Memory B cell (primary cell): ENCODE results near the gene SYNGR2.
"Not testable (repeated sequence)": the region's sequence is repeated elsewhere in the genome, so short reads cannot be mapped to it uniquely, and the experiment has no call there.

Experiments used
- ATAC-seq: fragments of 150-1000 bp; cut with Tn5 transposase; 2 replicates; pipeline ENCODE4 v1.10.0; 2021; ENCODE audit warnings: low read depth, mild to moderate bottlenecking, moderate library complexity
- DNase-seq, 2 donors: peaks; one replicate each; pipeline ENCODE4 v3.0.0; 2022; ENCODE audit warnings: low spot score in 2 of 2
- H3K27ac Mint-ChIP-seq: one replicate; pipeline ENCODE4 v1.8.0; 2022; ENCODE audit warnings: mild to moderate bottlenecking, moderate library complexity, mixed read lengths
- H3K27me3 Mint-ChIP-seq: one replicate; pipeline ENCODE4 v1.8.0; 2022; ENCODE audit warnings: mixed read lengths
- H3K36me3 Mint-ChIP-seq: one replicate; pipeline ENCODE4 v1.8.0; 2022; ENCODE audit warnings: mild to moderate bottlenecking, mixed read lengths
- H3K4me1 Mint-ChIP-seq: one replicate; pipeline ENCODE4 v1.8.0; 2022; ENCODE audit warnings: mixed read lengths
- H3K4me3 Mint-ChIP-seq: one replicate; pipeline ENCODE4 v1.8.0; 2022; ENCODE audit warnings: mild to moderate bottlenecking, moderate library complexity, mixed read lengths
- H3K9me3 Mint-ChIP-seq: one replicate; pipeline ENCODE4 v1.8.0; 2022; ENCODE audit warnings: mixed read lengths

The SYNGR2 gene

GRCh38 chr17:78166416-78166815 lies 2.0 kb upstream of the SYNGR2 start:
- ATAC-seq (no peak), DNase-seq (no peak)
- Mint-ChIP-seq H3K36me3 (peaks cover 4% of the 10 kb centered on the region), H3K4me1 (peaks cover 21% of the 10 kb centered on the region), H3K9me3 (no peaks in the 10 kb centered on the region), H3K4me3 (no peak overlapping the region), H3K27me3 (no peaks in the 10 kb centered on the region), H3K27ac (no peak overlapping the region)

- Mint-ChIP-seq H3K27ac (peak overlapping the region; percentile 99), H3K27me3 (no peaks in the 10 kb centered on the region), H3K36me3 (peaks cover 20% of the 10 kb centered on the region), H3K9me3 (no peaks in the 10 kb centered on the region), H3K4me3 (peak overlapping the region; percentile 85), H3K4me1 (peaks cover 48% of the 10 kb centered on the region)
- ATAC-seq = peak; percentile 52
- DNase-seq = peak; percentile 53 to 65
These were observed 767 bp downstream of the SYNGR2 start for GRCh38 chr17:78168903-78169793.

- ATAC-seq (no peak), DNase-seq (no peak)
- Mint-ChIP-seq H3K4me3 (peak overlapping the region; percentile 85), H3K27me3 (no peaks in the 10 kb centered on the region), H3K9me3 (no peaks in the 10 kb centered on the region), H3K27ac (peak overlapping the region; percentile 99), H3K4me1 (peaks cover 63% of the 10 kb centered on the region), H3K36me3 (peaks cover 20% of the 10 kb centered on the region)
These were observed 2.6 kb downstream of the SYNGR2 start for GRCh38 chr17:78170692-78171590.

- peaks cover 69% of the 10 kb centered on the region for H3K4me1 Mint-ChIP-seq
- peak overlapping the region; percentile 85 for H3K4me3 Mint-ChIP-seq
- not testable (repeated sequence) for ATAC-seq, H3K27me3 Mint-ChIP-seq, H3K9me3 Mint-ChIP-seq, DNase-seq
- peak overlapping the region; percentile 99 for H3K27ac Mint-ChIP-seq
- H3K36me3 Mint-ChIP-seq = peaks cover 20% of the 10 kb centered on the region
These were observed 3.3 kb downstream of the SYNGR2 start for GRCh38 chr17:78171591-78172248.

- ATAC-seq (peak; percentile 11), DNase-seq (peak in 1 of 2 donors; percentile 47)
- peak overlapping the region; percentile 99 for H3K27ac Mint-ChIP-seq
- H3K4me3 Mint-ChIP-seq = peak overlapping the region; percentile 85
- peaks cover 20% of the 10 kb centered on the region for H3K36me3 Mint-ChIP-seq
- no peaks in the 10 kb centered on the region for H3K27me3 Mint-ChIP-seq
- peaks cover 73% of the 10 kb centered on the region for H3K4me1 Mint-ChIP-seq
- no peaks in the 10 kb centered on the region for H3K9me3 Mint-ChIP-seq
These were observed 4.1 kb downstream of the SYNGR2 start for GRCh38 chr17:78172249-78173051.

- Mint-ChIP-seq H3K27me3 (no peaks in the 10 kb centered on the region), H3K36me3 (peaks cover 20% of the 10 kb centered on the region), H3K4me1 (peaks cover 73% of the 10 kb centered on the region), H3K27ac (peak overlapping the region; percentile 99), H3K9me3 (no peaks in the 10 kb centered on the region), H3K4me3 (peak overlapping the region; percentile 85)
- ATAC-seq (peak; percentile 46), DNase-seq (peak in 1 of 2 donors; percentile 50)
These were observed 4.8 kb downstream of the SYNGR2 start for GRCh38 chr17:78173097-78173715.

GRCh38 chr17:78174346-78174869 lies 6.0 kb downstream of the SYNGR2 start:
- peak overlapping the region; percentile 99 for H3K27ac Mint-ChIP-seq
- H3K4me3 Mint-ChIP-seq = peak overlapping the region; percentile 85
- no peaks in the 10 kb centered on the region for H3K9me3 Mint-ChIP-seq
- peaks cover 20% of the 10 kb centered on the region for H3K36me3 Mint-ChIP-seq
- H3K27me3 Mint-ChIP-seq = no peaks in the 10 kb centered on the region
- ATAC-seq = peak; percentile 26
- peaks cover 73% of the 10 kb centered on the region for H3K4me1 Mint-ChIP-seq
- DNase-seq = peak in 1 of 2 donors; percentile 51

- Mint-ChIP-seq H3K36me3 (peaks cover 20% of the 10 kb centered on the region), H3K27me3 (no peaks in the 10 kb centered on the region), H3K9me3 (no peaks in the 10 kb centered on the region), H3K4me3 (peak overlapping the region; percentile 50), H3K4me1 (peaks cover 69% of the 10 kb centered on the region), H3K27ac (peak overlapping the region; percentile 99)
- DNase-seq (no peak), ATAC-seq (no peak)
These were observed 6.7 kb downstream of the SYNGR2 start for GRCh38 chr17:78174870-78175642.

GRCh38 chr17:78175643-78175981 lies 7.2 kb downstream of the SYNGR2 start:
- no peak for DNase-seq
- Mint-ChIP-seq H3K36me3 (peaks cover 20% of the 10 kb centered on the region), H3K27me3 (no peaks in the 10 kb centered on the region), H3K4me3 (no peak overlapping the region), H3K27ac (peak overlapping the region; percentile 47), H3K4me1 (peaks cover 69% of the 10 kb centered on the region), H3K9me3 (no peaks in the 10 kb centered on the region)
- no peak for ATAC-seq

- Mint-ChIP-seq H3K27ac (peak overlapping the region; percentile 53), H3K36me3 (peaks cover 14% of the 10 kb centered on the region), H3K4me1 (peaks cover 61% of the 10 kb centered on the region), H3K4me3 (no peak overlapping the region), H3K9me3 (no peaks in the 10 kb centered on the region), H3K27me3 (no peaks in the 10 kb centered on the region)
- peak; percentile 53 for ATAC-seq
- peak; percentile 79 to 89 for DNase-seq
These were observed 8.2 kb downstream of the SYNGR2 start for GRCh38 chr17:78176548-78177025.

GRCh38 chr17:78179372-78179771 lies 11.0 kb downstream of the SYNGR2 start:
- Mint-ChIP-seq H3K27ac (no peak overlapping the region), H3K9me3 (no peaks in the 10 kb centered on the region), H3K27me3 (no peaks in the 10 kb centered on the region), H3K4me1 (peaks cover 36% of the 10 kb centered on the region), H3K4me3 (no peak overlapping the region), H3K36me3 (no peaks in the 10 kb centered on the region)
- DNase-seq = no peak
- no peak for ATAC-seq

GRCh38 chr17:78180083-78180482 lies 11.7 kb downstream of the SYNGR2 start:
- ATAC-seq (peak; percentile 23), DNase-seq (no peak)
- Mint-ChIP-seq H3K27me3 (no peaks in the 10 kb centered on the region), H3K9me3 (no peaks in the 10 kb centered on the region), H3K27ac (no peak overlapping the region), H3K4me3 (peak overlapping the region; percentile 15), H3K4me1 (peaks cover 29% of the 10 kb centered on the region), H3K36me3 (no peaks in the 10 kb centered on the region)
